K562 (cell line): ENCODE data around the gene TMEM89. TPM values are rescaled to one million over a fixed set of nuclear protein-coding genes. Genes with fewer than 3 reads are reported as not detected.
A peak's percentile ranks its signal among the peaks of the same experiment; 100 is the strongest.

Experiments used
- BCL6 ChIP-seq: fragments of 250-450 bp; sonication (Bioruptor Pico); IDR thresholded peaks from 2 replicates; pipeline ENCODE4 v1.4.0; 2020
- ETV5 ChIP-seq: sonication (generic); formaldehyde crosslinking; IDR thresholded peaks from 2 replicates; pipeline ENCODE4 v1.4.0; 2020; ENCODE audit warnings: low read depth, mild to moderate bottlenecking, missing genetic modification reagents
- HDGF ChIP-seq: fragments of 450-650 bp; IDR thresholded peaks from 2 replicates; pipeline ENCODE4 v1.6.1; 2016
- SRSF7 ChIP-seq: fragments of 200-400 bp; formaldehyde crosslinking; optimal IDR thresholded peaks from 2 replicates; pipeline ENCODE3; 2017; ENCODE audit warnings: mild to moderate bottlenecking, low read depth, low read length
- STAG1 ChIP-seq: sonication (generic); formaldehyde crosslinking; IDR thresholded peaks from 2 replicates; pipeline ENCODE4 v1.5.0; 2020; ENCODE audit warnings: missing genetic modification reagents, borderline replicate concordance
- TEAD4 ChIP-seq, 2 experiments: sonication (generic) in 1 of 2; formaldehyde crosslinking in 1 of 2; IDR thresholded peaks; 2 replicates each; pipeline versions ENCODE4 v1.6.1 to v1.8.0; 2012 to 2022; ENCODE audit warnings: borderline replicate concordance in 1 of 2, inconsistent platforms in 1 of 2, low read length in 1 of 2, mild to moderate bottlenecking in 1 of 2, missing genetic modification reagents in 1 of 2
- ZBTB33 ChIP-seq: sonication (generic); formaldehyde crosslinking; IDR thresholded peaks from 2 replicates; pipeline ENCODE4 v1.8.1; 2023; ENCODE audit warnings: mild to moderate bottlenecking, missing genetic modification reagents
- ZBTB40 ChIP-seq, 2 experiments: fragments of 450-650 bp in 1 of 2; sonication (generic) in 1 of 2; formaldehyde crosslinking in 1 of 2; IDR thresholded peaks; 2 replicates each; pipeline versions ENCODE4 v1.7.1 to v1.9.0; 2016 to 2022; ENCODE audit warnings: inconsistent platforms in 1 of 2, mild to moderate bottlenecking in 1 of 2, missing genetic modification reagents in 1 of 2
- ZBTB9 ChIP-seq: fragments of 450-650 bp; formaldehyde crosslinking; IDR thresholded peaks from 2 replicates; pipeline ENCODE4 v1.4.0; 2020; ENCODE audit warnings: mild to moderate bottlenecking, moderate library complexity
- ZEB2 ChIP-seq: fragments of 450-650 bp; IDR thresholded peaks from 2 replicates; pipeline ENCODE4 v1.6.1; 2016
- ZNF347 ChIP-seq: fragments of 450-650 bp; formaldehyde crosslinking; IDR thresholded peaks from 2 replicates; pipeline ENCODE4 v1.4.0; 2020; ENCODE audit warnings: low read depth, mild to moderate bottlenecking, moderate library complexity
- ZNF766 ChIP-seq: fragments of 200-800 bp; sonication (Bioruptor generic); conservative IDR thresholded peaks from 2 replicates; pipeline ENCODE4 v1.6.1; 2016; ENCODE audit warnings: missing genetic modification characterization, missing compliant biosample characterization
- ZSCAN29 ChIP-seq: fragments of 450-650 bp; IDR thresholded peaks from 2 replicates; pipeline ENCODE4 v1.6.1; 2017
- polyA plus RNA-seq, 8 experiments: library from polyadenylated mRNA; depleted of rRNA in 4 of 8; stranded (reverse) in 5 of 8; unstranded in 3 of 8; fragments of >200 nt; fragmentation: Nextera tagmentation in 2 of 8; fragmentation: Illumina TruSeq in 1 of 8; extraction: Ambion mirVana in 2 of 8; extraction: Trizol in 1 of 8; gene quantifications; 2 replicates each; pipeline versions ENCODE4 v1.2.1 to v1.2.3, GENCODE V29; 2011 to 2014; ENCODE audit warnings: inconsistent platforms in 1 of 8, missing spikeins in 1 of 8
- total RNA-seq, 7 experiments: library from RNA; depleted of rRNA in 6 of 7; stranded (reverse); fragments of >200 nt in 6 of 7; fragmentation: Illumina TruSeq in 2 of 7; extraction: Trizol in 2 of 7; gene quantifications; 2 replicates each; pipeline versions ENCODE4 v1.2.1 to v1.2.3, GENCODE V29; 2011 to 2021; ENCODE audit warnings: low replicate concordance in 1 of 7
- TF ChIP-seq, protein P1 (sequence below): fragments of 250-450 bp; sonication (Bioruptor Pico); IDR thresholded peaks from 2 replicates; pipeline ENCODE4 v1.8.0; 2022; ENCODE audit warnings: moderate library complexity, mild to moderate bottlenecking, inconsistent platforms

Gene TMEM89
- total and polyA plus RNA-seq, 9 of the 15 experiments (the other 6 are each of a cell fraction or from before 2014, with no cell fraction given), result not detected

GRCh38 chr3:48661501-48662144 is 40.1 kb upstream of the TMEM89 start (continued):
- peak; percentile 96 for TF ChIP-seq ZBTB33 (CRISPR knock-in tag)
- TF ChIP-seq, protein P1, sequence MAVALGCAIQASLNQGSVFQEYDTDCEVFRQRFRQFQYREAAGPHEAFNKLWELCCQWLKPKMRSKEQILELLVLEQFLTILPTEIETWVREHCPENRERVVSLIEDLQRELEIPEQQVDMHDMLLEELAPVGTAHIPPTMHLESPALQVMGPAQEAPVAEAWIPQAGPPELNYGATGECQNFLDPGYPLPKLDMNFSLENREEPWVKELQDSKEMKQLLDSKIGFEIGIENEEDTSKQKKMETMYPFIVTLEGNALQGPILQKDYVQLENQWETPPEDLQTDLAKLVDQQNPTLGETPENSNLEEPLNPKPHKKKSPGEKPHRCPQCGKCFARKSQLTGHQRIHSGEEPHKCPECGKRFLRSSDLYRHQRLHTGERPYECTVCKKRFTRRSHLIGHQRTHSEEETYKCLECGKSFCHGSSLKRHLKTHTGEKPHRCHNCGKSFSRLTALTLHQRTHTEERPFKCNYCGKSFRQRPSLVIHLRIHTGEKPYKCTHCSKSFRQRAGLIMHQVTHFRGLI (CRISPR knock-in tag), result no peak
- TF ChIP-seq ZNF766, result peak; percentile 96
- TF ChIP-seq ZBTB9 (CRISPR knock-in tag), result peak; percentile 75; the same call in 1 of the 2 replicates
- TF ChIP-seq BCL6 (CRISPR knock-in tag), result no peak
- TF ChIP-seq ZBTB40 (IDR thresholded peaks at IDR 0.05), result peak; percentile 91
- TF ChIP-seq ZBTB40 (CRISPR knock-in tag; IDR thresholded peaks at IDR 0.05), result peak; percentile 87
- peak; percentile 96 for TF ChIP-seq STAG1 (CRISPR knock-in tag)
- TF ChIP-seq SRSF7, result no peak
- TF ChIP-seq HDGF, result no peak
- TF ChIP-seq TEAD4 (IDR thresholded peaks at IDR 0.05; ENCODE audit: low read length), result no peak
- TF ChIP-seq TEAD4 (CRISPR knock-in tag; IDR thresholded peaks at IDR 0.05; ENCODE audit: borderline replicate concordance), result peak; percentile 94
- TF ChIP-seq ZEB2, result no peak
- peak; percentile 95 for TF ChIP-seq ETV5 (CRISPR knock-in tag)
- TF ChIP-seq ZSCAN29, result no peak
- no peak for TF ChIP-seq ZNF347 (CRISPR knock-in tag)
